ENCODE results near the gene PNPLA1. TPM values are rescaled to one million over a fixed set of nuclear protein-coding genes. Genes with fewer than 3 reads are reported as not detected.

Gene PNPLA1
- total RNA-seq, 1 donor from 2014 or later = not detected

DNA sequence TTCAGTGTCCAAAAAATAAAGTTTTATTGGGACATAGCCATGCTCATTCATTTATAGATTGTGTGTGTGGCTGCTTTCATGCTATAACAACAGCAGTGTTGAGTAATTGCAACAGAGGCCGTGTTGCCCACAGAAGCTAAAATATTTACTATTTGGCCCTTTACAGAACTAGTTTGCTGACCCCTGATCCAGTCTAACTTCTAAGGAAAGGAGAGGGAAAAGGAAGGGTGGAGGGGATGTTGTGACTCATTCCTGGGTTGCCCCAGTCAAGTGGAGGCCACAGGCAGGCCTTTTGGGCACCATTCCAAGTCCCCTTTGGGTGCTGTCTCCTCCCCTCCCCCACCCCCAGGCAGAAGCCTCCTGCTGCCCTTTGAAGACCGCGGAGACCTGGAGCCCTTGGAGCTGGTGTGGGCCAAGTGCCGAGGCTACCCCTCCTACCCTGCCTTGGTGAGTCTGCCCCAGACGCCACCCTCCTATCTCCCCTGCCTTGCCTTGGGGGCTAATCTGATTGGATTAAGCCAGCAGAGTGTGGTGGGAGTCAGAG lies 44.9 kb upstream of the PNPLA1 start:
- peaks cover 1% of the 10 kb centered on the region for H3K9me3 Mint-ChIP-seq (ENCODE audit: unreplicated experiment)
- no peak overlapping the region for H3K4me3 Mint-ChIP-seq (ENCODE audit: unreplicated experiment)
- no peaks in the 10 kb centered on the region for H3K4me1 Mint-ChIP-seq (ENCODE audit: low read depth, unreplicated experiment)
- H3K27me3 Mint-ChIP-seq (ENCODE audit: unreplicated experiment) = peaks cover 2% of the 10 kb centered on the region
- H3K27ac Mint-ChIP-seq (ENCODE audit: unreplicated experiment) = peak overlapping the region; percentile 12
- H3K36me3 Mint-ChIP-seq (ENCODE audit: unreplicated experiment) = no peaks in the 10 kb centered on the region
- no peak for DNase-seq
- TF ChIP-seq, protein P1, sequence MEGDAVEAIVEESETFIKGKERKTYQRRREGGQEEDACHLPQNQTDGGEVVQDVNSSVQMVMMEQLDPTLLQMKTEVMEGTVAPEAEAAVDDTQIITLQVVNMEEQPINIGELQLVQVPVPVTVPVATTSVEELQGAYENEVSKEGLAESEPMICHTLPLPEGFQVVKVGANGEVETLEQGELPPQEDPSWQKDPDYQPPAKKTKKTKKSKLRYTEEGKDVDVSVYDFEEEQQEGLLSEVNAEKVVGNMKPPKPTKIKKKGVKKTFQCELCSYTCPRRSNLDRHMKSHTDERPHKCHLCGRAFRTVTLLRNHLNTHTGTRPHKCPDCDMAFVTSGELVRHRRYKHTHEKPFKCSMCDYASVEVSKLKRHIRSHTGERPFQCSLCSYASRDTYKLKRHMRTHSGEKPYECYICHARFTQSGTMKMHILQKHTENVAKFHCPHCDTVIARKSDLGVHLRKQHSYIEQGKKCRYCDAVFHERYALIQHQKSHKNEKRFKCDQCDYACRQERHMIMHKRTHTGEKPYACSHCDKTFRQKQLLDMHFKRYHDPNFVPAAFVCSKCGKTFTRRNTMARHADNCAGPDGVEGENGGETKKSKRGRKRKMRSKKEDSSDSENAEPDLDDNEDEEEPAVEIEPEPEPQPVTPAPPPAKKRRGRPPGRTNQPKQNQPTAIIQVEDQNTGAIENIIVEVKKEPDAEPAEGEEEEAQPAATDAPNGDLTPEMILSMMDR (IDR thresholded peaks at IDR 0.05; ENCODE audit: partially characterized antibody, unreplicated experiment) = no peak

DNA sequence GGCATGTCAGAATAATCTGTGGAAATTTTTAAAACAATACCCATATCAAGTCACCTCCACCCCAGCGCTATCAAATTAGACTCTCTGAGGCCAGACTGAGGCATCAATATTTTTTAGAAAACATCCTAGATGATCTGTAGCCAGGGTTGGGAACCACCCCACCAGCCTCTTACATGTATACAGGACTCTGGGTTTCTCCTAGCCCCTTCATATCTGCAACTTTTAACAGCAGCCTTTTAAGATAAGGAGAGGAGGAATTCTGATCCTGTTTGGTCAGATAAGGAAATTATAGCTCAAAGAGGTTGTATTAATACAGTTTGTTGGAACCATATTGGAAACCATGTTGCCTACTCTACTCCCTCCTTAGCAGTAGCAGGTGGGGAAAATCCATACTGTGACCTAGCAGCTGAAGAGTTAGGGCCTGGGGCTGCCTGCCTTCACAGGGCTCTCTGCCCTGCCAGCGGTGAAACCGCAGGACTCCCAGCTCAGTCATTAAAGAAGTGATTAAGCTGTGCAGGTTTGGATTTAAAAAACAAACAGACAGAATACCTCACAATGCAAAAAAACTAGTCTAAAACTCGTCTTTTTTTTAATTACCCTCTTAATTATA lies 43.3 kb upstream of the PNPLA1 start:
- Mint-ChIP-seq H3K4me3 (ENCODE audit: unreplicated experiment) (no peak overlapping the region), H3K27ac (ENCODE audit: unreplicated experiment) (no peak overlapping the region), H3K4me1 (ENCODE audit: low read depth, unreplicated experiment) (peaks cover 3% of the 10 kb centered on the region), H3K27me3 (ENCODE audit: unreplicated experiment) (peaks cover 2% of the 10 kb centered on the region), H3K9me3 (ENCODE audit: unreplicated experiment) (peaks cover 1% of the 10 kb centered on the region), H3K36me3 (ENCODE audit: unreplicated experiment) (peaks cover 5% of the 10 kb centered on the region)
- TF ChIP-seq, protein P1 (IDR thresholded peaks at IDR 0.05; ENCODE audit: partially characterized antibody, unreplicated experiment) = no peak
- no peak for DNase-seq

DNA sequence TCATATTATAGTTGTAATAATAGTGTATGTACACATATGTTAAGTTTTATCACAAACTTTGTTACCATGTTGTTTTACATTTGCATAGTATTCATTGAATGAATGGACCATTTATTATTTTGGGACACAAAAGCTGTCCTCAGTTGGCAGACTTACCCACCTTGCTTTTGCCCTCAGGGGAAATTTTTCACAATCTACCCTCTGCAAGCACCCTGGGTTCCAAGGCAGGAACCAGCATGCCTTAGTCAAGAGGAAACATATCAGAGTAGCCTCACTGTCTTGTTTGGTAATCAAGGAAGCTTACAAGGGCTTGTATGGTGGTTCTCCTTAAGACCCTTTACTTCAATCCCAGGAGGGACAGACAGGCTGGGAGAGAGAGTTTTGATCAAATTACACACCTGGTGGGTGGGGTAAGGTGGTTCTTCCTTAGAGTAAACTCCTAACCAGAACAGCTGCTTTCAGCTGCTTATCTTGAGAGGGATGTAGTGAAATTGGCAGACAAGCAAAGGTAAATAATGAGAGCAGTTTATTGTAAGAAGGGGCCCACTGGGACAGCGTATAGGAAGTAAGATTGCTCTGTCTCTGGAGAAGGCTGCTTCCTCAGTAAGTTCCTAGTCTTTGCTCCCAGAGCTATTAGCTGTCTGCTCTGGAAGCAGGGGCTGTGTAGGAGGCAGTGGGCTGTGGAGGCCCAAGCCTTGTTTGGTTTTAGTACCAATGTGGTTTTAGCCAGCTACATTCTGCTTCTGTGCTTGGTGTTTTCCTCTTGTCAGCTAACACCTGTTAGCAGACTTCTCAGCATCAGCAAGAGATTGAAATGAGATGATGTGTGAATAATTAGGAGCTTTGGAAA lies 42.3 kb upstream of the PNPLA1 start:
- TF ChIP-seq, protein P1 (IDR thresholded peaks at IDR 0.05; ENCODE audit: partially characterized antibody, unreplicated experiment) = no peak
- H3K27ac Mint-ChIP-seq (ENCODE audit: unreplicated experiment) = no peak overlapping the region
- H3K36me3 Mint-ChIP-seq (ENCODE audit: unreplicated experiment) = peaks cover 5% of the 10 kb centered on the region
- H3K9me3 Mint-ChIP-seq (ENCODE audit: unreplicated experiment) = peaks cover 1% of the 10 kb centered on the region
- H3K27me3 Mint-ChIP-seq (ENCODE audit: unreplicated experiment) = peaks cover 2% of the 10 kb centered on the region
- no peak overlapping the region for H3K4me3 Mint-ChIP-seq (ENCODE audit: unreplicated experiment)
- DNase-seq = no peak
- peaks cover 3% of the 10 kb centered on the region for H3K4me1 Mint-ChIP-seq (ENCODE audit: low read depth, unreplicated experiment)

DNA sequence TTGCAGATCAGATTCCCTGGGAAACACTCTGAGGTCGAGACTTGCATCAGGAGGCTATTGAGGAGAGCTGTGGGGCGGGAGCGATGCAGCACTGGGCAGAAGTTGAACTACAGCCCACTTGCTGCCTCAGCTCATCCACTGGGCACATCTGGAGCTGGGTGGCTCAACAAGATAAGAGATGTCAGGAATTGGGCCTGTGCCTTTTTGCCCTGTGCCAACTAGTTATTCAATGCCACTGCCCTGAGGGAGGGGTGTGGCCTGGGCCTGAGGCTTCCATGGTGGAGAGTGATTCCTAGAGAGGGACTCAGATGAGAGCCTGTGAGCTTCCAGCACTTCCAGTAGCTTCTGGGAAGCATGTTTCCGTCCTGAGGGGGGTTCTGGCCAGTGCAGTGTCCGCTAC lies 40.6 kb upstream of the PNPLA1 start:
- H3K36me3 Mint-ChIP-seq (ENCODE audit: unreplicated experiment) = peaks cover 5% of the 10 kb centered on the region
- no peak overlapping the region for H3K4me3 Mint-ChIP-seq (ENCODE audit: unreplicated experiment)
- H3K4me1 Mint-ChIP-seq (ENCODE audit: low read depth, unreplicated experiment) = peaks cover 3% of the 10 kb centered on the region
- DNase-seq = no peak
- H3K27me3 Mint-ChIP-seq (ENCODE audit: unreplicated experiment) = peaks cover 2% of the 10 kb centered on the region
- no peak overlapping the region for H3K27ac Mint-ChIP-seq (ENCODE audit: unreplicated experiment)
- TF ChIP-seq, protein P1 (IDR thresholded peaks at IDR 0.05; ENCODE audit: partially characterized antibody, unreplicated experiment) = no peak
- no peaks in the 10 kb centered on the region for H3K9me3 Mint-ChIP-seq (ENCODE audit: unreplicated experiment)

DNA sequence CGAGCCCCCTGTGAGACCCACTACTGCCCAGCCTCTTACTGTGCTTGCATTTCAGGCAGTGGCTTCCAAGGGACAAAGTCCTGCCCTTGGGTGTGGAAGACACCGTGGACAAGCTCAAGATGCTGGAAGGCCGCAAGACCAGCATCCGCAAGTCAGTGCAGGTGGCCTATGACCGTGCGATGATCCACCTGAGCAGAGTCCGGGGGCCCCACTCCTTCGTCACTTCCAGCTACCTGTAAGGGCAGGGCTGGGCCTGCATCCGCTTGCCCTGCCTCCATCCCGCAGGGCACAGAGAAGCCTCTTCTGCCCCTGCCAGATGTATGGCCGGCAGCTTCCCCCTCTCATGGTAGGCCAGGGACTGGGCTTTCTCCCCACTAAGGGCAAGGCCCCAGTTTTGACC lies 39.5 kb upstream of the PNPLA1 start:
- peaks cover 3% of the 10 kb centered on the region for H3K27me3 Mint-ChIP-seq (ENCODE audit: unreplicated experiment)
- no peak for DNase-seq
- no peak overlapping the region for H3K4me3 Mint-ChIP-seq (ENCODE audit: unreplicated experiment)
- no peaks in the 10 kb centered on the region for H3K9me3 Mint-ChIP-seq (ENCODE audit: unreplicated experiment)
- TF ChIP-seq, protein P1 (IDR thresholded peaks at IDR 0.05; ENCODE audit: partially characterized antibody, unreplicated experiment) = no peak
- H3K27ac Mint-ChIP-seq (ENCODE audit: unreplicated experiment) = no peak overlapping the region
- H3K4me1 Mint-ChIP-seq (ENCODE audit: low read depth, unreplicated experiment) = peaks cover 3% of the 10 kb centered on the region
- peaks cover 5% of the 10 kb centered on the region for H3K36me3 Mint-ChIP-seq (ENCODE audit: unreplicated experiment)
